Activated T-cell treated with anti-CD3 and anti-CD28 coated beads for 24 hours (primary cell): Measurements from ENCODE around the gene TCIRG1.

Experiments used
- DNase-seq: peaks from one replicate; pipeline ENCODE4 v3.0.0-alpha.2; 2020; ENCODE audit warnings: low read depth

The TCIRG1 gene

GRCh38 chr11:68017980-68018729 is 20.7 kb upstream of the TCIRG1 start:
- DNase-seq, result no peak

- no peak for DNase-seq
Measured at GRCh38 chr11:68018730-68019190, 20.1 kb upstream of the TCIRG1 start.

DNA sequence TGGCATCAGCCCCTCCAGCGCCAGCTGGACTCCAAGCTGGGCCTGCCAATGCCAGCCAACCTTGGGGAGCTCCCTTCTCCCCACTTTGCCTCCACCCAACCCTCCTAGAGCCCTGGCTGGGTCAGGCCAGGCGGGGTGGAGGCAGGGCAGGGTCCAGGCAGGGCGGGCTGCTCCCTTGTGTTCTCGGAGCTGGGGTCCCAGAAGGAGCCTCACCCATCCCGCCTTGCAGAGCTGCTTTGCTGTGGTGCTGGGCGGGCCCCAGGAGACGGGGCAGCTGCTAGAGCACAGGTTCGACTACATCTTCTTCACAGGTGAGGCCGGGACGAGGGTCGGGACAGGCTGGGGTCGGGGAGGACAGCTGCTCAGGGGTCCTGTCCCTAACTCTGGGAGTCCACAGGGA is 19.3 kb upstream of the TCIRG1 start:
- no peak for DNase-seq

GRCh38 chr11:68020575-68020974 is 18.2 kb upstream of the TCIRG1 start:
- DNase-seq, result no peak

DNA sequence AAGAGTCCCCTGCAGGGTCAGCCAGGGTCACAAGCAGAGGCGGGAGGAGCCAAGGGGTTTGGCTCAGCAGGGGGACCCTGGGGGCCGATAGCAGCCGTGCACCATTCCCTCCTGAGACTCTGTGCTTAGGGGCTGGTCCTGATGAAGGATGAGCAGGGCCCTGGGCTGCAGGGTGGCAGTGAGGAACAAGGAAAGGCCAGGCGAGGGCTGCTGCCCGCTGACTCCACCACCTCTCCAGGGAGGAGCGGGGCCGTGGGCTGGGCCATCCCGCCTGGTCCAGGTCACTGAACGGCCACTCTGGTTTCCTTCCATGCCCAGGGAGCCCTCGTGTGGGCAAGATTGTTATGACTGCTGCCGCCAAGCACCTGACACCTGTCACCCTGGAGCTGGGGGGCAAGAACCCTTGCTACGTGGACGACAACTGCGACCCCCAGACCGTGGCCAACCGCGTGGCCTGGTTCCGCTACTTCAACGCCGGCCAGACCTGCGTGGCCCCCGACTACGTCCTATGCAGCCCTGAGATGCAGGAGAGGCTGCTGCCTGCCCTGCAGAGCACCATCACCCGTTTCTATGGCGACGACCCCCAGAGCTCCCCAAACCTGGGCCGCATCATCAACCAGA is 17.5 kb upstream of the TCIRG1 start:
- no peak for DNase-seq

- no peak for DNase-seq
Measured at GRCh38 chr11:68022531-68022930, 16.3 kb upstream of the TCIRG1 start.

- no peak for DNase-seq
Measured at GRCh38 chr11:68024508-68024907, 14.3 kb upstream of the TCIRG1 start.

DNA sequence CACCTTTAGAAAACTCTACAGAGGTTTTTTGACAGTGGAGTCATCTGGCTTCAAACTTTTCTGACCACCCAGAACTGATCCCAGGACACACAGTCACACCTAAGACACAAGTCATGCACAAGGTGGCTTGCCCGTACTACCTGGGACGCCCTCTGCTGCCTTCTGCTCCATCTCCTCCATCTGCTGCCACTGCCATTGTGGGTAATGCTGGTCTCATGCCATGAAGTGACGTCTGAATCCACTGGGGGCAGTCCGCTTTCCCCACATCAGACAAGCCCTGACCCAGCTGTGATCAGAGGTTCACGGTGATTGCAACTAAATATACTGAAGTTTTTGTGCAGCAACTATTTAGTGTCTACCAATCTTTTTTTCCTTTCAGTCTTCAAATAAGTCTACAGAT is 13.8 kb upstream of the TCIRG1 start:
- no peak for DNase-seq

DNA sequence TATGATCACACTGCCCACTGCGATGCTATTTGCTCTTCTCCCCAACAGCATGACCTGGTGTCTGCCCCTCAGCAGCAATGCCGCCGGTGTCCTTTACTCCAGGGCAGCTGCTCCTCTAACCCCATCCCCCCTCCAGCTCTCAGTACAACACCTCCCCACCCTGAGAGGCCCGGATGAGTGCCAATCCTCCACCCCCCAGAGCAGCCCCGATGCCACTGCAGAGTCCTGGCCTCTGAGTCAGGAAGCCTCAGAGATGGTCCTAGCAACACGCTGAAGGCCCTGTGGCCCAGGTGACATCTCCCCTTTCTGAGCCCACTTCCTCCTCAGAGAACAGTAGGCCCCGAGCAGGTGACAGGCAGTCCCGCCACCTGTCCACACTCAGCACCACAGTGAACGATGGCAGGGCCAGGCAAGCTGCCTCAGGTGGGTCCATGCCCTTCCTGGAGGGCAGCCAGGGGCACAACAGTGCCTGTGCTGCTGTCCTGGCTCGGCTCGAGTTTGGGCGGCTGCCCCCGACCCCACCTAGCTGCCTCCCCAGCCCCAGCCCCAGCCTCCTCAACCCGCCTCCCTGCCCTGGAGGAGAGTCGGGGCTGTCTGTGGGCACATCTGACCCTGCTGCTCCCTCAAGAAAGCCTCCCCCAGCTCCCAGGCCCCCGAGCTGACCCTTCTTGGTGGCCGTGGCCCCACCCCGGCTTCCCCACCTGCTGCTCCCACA is 12.3 kb upstream of the TCIRG1 start:
- DNase-seq, result no peak

- DNase-seq, result no peak
Measured at GRCh38 chr11:68027667-68028066, 11.2 kb upstream of the TCIRG1 start.

DNA sequence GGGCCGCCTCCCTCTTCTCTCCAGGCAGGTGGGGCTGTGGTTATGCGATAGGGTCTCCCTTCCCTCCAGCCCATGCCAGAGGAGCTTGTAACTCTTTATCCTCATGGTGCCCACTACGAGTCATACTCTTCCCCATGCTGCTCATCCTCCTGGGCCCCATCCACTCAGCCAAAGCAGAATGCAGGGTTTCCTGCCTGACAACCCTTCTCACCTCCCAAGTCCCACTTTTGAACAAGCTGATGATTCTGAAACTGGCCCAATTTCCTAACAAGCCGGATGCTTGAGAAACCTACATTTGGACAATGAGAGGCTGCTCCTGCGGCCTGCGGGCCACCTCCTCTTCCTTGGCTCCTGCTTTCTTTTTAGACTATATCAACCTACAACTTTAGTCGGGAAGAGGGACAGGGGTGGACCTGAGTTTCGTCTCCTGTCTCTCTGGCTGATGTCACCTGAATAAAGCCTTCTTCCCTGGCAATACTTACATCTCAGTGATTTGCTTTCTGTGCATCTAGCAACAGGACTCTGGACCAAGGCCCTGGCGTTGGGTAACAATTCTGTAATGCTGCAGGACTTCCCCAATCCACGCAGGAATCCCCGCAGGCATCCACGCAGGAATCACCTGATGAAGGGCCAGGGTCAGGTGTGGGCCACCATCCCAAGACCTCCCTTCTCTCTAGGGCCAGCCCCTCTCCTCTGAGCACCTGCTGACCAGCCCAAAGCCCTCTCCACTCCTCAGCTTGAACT is 9.9 kb upstream of the TCIRG1 start:
- DNase-seq, result no peak

DNA sequence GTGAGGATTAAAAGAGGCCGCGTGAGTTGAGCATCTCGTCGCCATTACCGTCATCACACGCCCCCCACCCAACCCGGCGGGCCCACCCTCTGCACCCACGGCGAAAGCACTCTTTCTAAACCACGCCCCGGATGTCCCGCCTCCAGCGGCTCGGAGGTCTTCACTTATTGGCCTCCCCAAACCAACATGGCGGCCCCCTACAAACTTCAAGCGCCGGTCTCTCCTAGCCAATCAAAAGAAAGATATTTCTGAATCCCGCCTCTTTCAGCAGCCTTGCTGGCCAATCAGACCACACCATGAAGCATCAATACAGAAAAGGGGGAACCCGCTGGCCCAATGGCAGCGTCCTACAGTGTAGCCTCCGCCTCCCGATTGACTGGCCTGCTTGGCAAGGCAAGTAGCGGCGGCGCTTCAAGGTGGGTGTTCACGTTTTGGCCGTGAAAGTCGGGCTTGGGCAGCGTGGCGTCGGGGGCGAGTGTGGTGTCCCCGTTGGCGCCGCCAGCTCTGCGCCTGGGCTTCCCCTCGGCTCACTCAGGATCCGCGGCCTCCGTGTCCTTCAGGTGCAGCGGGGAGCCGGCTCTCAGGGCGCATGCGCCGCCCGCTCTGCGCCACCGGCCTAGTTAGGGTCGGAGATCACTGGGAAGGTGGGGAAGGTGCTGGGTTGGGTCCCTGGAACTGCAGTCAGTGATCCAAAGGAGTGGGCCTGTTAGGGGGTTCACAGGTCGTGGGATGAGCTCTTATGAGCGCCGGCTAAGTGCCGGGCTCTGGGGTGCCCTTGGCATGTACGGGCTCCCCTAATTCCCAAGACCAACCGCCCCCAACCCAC is 8.3 kb upstream of the TCIRG1 start, which contains the start of gene NDUFS8:
NDUFS8 (plus strand) TSS at position 364 of the 826 bp plus-strand sequence. CDS start 1,471 bp downstream, outside the sequence.
- peak; percentile 96 for DNase-seq

DNA sequence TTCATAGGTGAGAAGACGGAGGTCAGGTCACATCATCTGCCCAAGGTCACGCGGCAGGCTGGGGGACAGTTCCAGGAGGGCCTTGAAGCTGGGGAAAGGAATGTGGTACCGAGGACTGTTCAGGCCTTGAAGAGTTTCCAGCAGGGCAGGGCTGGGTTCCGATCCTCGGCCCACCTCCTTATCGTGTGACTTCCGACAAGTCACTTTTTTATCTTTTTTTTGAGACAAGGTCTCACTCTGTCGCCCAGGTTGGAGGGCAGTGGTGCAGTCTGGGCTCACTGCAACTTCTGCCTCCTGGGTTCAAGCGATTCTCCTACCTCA is 7.7 kb upstream of the TCIRG1 start:
- DNase-seq, result no peak

DNA sequence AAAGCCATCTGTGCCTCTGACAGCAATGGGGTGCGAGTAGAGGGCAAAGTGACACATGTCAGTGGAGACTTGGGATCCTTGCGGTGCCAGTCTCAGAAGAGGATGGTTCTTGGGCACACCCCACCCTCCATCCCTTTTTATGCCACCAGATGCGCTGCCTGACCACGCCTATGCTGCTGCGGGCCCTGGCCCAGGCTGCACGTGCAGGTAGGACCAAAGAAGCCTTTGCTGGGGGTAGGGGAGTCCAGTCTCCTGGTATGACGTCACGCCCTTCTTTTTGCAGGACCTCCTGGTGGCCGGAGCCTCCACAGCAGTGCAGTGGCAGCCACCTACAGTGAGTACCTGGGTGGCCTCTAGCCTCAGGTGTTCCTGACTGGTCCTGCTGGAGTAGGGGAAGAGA is 6.8 kb upstream of the TCIRG1 start:
- DNase-seq, result no peak

- no peak for DNase-seq
Measured at GRCh38 chr11:68032997-68033707, 5.7 kb upstream of the TCIRG1 start.

- DNase-seq, result no peak
Measured at GRCh38 chr11:68033708-68034045, 5.1 kb upstream of the TCIRG1 start.

DNA sequence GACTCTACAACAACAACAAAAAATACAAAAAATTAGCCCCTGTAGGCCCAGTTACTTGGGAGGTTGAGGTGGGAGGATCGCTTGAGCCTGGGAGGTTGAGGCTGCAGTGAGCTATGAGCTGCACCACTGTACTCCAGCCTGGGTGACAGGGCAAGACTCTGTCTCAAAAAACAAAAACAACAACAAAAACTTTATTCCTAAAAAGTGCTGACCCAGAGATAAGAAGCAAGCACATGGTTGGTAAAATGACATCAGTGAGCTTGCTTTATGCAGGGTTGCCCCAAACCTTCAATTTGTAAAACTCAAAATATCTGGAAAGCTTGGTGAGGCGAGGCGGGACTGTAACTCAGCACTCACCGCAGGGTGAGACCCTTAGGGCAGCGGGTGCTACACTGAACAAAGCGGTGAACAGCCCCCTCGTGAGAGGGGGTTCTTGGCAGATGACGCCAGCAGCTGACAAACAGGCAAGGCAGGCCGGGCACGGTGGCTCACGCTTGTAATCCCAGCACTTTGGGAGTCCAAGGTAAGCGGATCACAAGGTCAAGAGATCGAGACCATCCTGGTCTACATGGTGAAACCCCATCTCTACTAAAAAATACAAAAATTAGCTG is 3.5 kb upstream of the TCIRG1 start:
- no peak for DNase-seq

DNA sequence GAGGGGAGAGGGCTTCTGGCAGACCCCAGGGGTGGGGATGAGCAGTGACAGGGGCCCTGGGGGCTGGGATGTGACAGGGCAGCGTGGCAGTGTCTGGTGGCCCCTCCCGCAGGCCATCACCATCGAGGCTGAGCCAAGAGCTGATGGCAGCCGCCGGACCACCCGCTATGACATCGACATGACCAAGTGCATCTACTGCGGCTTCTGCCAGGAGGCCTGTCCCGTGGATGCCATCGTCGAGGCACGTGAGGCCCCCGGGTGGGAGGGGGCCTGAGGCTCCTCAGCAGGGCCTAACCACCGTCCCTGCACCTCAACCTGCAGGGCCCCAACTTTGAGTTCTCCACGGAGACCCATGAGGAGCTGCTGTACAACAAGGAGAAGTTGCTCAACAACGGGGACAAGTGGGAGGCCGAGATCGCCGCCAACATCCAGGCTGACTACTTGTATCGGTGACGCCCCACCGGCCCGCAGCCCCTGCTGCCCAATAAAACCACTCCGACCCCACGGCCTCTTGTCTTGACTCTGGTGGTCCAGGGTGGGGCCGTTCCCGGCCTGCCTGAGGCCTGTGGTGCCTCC is 2.6 kb upstream of the TCIRG1 start:
- no peak for DNase-seq

- no peak for DNase-seq
Measured at GRCh38 chr11:68036717-68037239, 2.0 kb upstream of the TCIRG1 start.
